H1 (cell line): Measurements from ENCODE around the gene B3GALT5. TPM values are rescaled to one million over a fixed set of nuclear protein-coding genes. Genes with fewer than 3 reads are reported as not detected.

Source experiments
- CTCF ChIA-PET: fragments of 300-600 bp; sonication (Branson Sonifier 250); formaldehyde crosslinking; loops from one replicate; lab custom pipeline; 2021; ENCODE audit not compliant: partially characterized antibody; lab: Charles Lee
- POLR2A ChIA-PET: fragments of 300-600 bp; sonication (Branson Sonifier 250); formaldehyde crosslinking; loops from one replicate; lab custom pipeline; 2021; ENCODE audit warnings: inconsistent platforms; ENCODE audit not compliant: partially characterized antibody; lab: Charles Lee
- DNase-seq, 2 experiments: peaks; one replicate each; pipeline versions ENCODE4 v3.0.0 to v3.0.0-alpha.2; 2010 to 2022; ENCODE audit warnings: low spot score in 2 of 2, low read depth in 1 of 2, mixed read lengths in 1 of 2
- FAIRE-seq: peaks from 2 replicates; lab custom pipeline; 2011; peaks lifted over from hg19 to GRCh38; lab: Jason Lieb, UNC
- H2AFZ ChIP-seq: 2 replicates; pipeline ENCODE4 v1.8.1; 2012; ENCODE audit warnings: low read length, inconsistent platforms
- H2AK5ac ChIP-seq: 2 replicates; pipeline ENCODE4 v1.6.1; 2013; ENCODE audit warnings: low read depth, low read length
- H2BK120ac ChIP-seq: replicated peaks from 2 replicates; pipeline ENCODE3; 2013; ENCODE audit warnings: low read depth, low read length, inconsistent platforms
- H2BK12ac ChIP-seq: 2 replicates; pipeline ENCODE4 v1.6.1; 2013; ENCODE audit warnings: low read depth, low read length
- H2BK15ac ChIP-seq: 2 replicates; pipeline ENCODE4 v1.6.1; 2013; ENCODE audit warnings: low read length
- H2BK20ac ChIP-seq: 2 replicates; pipeline ENCODE4 v1.6.1; 2013; ENCODE audit warnings: low read length
- H2BK5ac ChIP-seq: 2 replicates; pipeline ENCODE4 v1.6.1; 2013; ENCODE audit warnings: low read depth, low read length
- H3K14ac ChIP-seq: 2 replicates; pipeline ENCODE4 v1.6.1; 2013; ENCODE audit warnings: inconsistent platforms; ENCODE audit not compliant: insufficient read length
- H3K18ac ChIP-seq: 2 replicates; pipeline ENCODE4 v1.6.1; 2013; ENCODE audit warnings: low read length; ENCODE audit errors: extremely low read depth
- H3K23ac ChIP-seq: 2 replicates; pipeline ENCODE4 v1.6.1; 2013; ENCODE audit warnings: inconsistent platforms; ENCODE audit not compliant: insufficient read length
- H3K23me2 ChIP-seq: 2 replicates; pipeline ENCODE4 v1.6.1; 2013; ENCODE audit warnings: low read depth, low read length
- H3K27ac ChIP-seq: 2 replicates; pipeline ENCODE4 v1.6.1; 2011; ENCODE audit warnings: low read depth, low read length, inconsistent platforms
- H3K27me3 ChIP-seq, 4 experiments: replicated peaks in 1 of 4; 1 replicate in 1 of 4; 2 replicates in 3 of 4; pipeline versions ENCODE4 v1.6.1 to v1.8.1; 2011 to 2013; ENCODE audit warnings: low read length in 3 of 4, mild to moderate bottlenecking in 3 of 4, inconsistent platforms in 2 of 4, mixed read lengths in 2 of 4, moderate library complexity in 1 of 4; ENCODE audit not compliant: control insufficient read depth in 3 of 4, insufficient read depth in 3 of 4; ENCODE audit errors: extremely low read depth in 1 of 4
- H3K36me3 ChIP-seq, 4 experiments: 2 replicates each; pipeline versions ENCODE4 v1.6.1 to v1.8.1; 2011 to 2013; ENCODE audit warnings: mild to moderate bottlenecking in 4 of 4, low read length in 3 of 4, moderate library complexity in 2 of 4, control low read depth in 1 of 4, inconsistent platforms in 1 of 4; ENCODE audit not compliant: insufficient read depth in 4 of 4, control insufficient read depth in 2 of 4
- H3K4ac ChIP-seq: replicated peaks from 2 replicates; pipeline ENCODE3; 2013; ENCODE audit warnings: low read length, low read depth, mixed read lengths, inconsistent platforms; ENCODE audit not compliant: insufficient read length
- H3K4me1 ChIP-seq, 4 experiments: replicated peaks in 1 of 4; 1 replicate in 1 of 4; 2 replicates in 3 of 4; pipeline versions ENCODE4 v1.6.1 to v1.8.1; 2011 to 2013; ENCODE audit warnings: low read length in 3 of 4, inconsistent platforms in 2 of 4, mixed read lengths in 1 of 4; ENCODE audit not compliant: insufficient read depth in 4 of 4, control insufficient read depth in 3 of 4
- H3K4me2 ChIP-seq, 2 experiments: 2 replicates each; pipeline versions ENCODE4 v1.6.1 to v1.8.1; 2011 to 2013; ENCODE audit warnings: low read depth in 2 of 2, low read length in 2 of 2, control low read depth in 1 of 2, inconsistent platforms in 1 of 2, mild to moderate bottlenecking in 1 of 2; ENCODE audit not compliant: insufficient read depth in 1 of 2
- H3K4me3 ChIP-seq, 4 experiments: fragments of 200-600, 300-600 bp in 1 of 4; sonication (generic), shearing (Covaris generic), sonication (Bioruptor Twin) in 1 of 4; 2 replicates each; pipeline versions ENCODE4 v1.5.1 to v1.8.1; 2011 to 2016; ENCODE audit warnings: low read length in 4 of 4, low read depth in 3 of 4, control low read depth in 2 of 4, inconsistent platforms in 2 of 4, mild to moderate bottlenecking in 2 of 4, mixed read lengths in 1 of 4, moderate library complexity in 1 of 4; ENCODE audit not compliant: insufficient read depth in 2 of 4; ENCODE audit errors: extremely low read depth in 1 of 4
- H3K56ac ChIP-seq: replicated peaks from 2 replicates; pipeline ENCODE3; 2013; ENCODE audit warnings: low read depth, mild to moderate bottlenecking, mixed read lengths, low read length, inconsistent platforms; ENCODE audit not compliant: insufficient read length
- H3K79me1 ChIP-seq: 2 replicates; pipeline ENCODE4 v1.6.1; 2013; ENCODE audit warnings: low read depth, low read length, control low read depth
- H3K79me2 ChIP-seq, 2 experiments: 2 replicates each; pipeline versions ENCODE4 v1.6.1 to v1.8.1; 2012 to 2013; ENCODE audit warnings: low read length in 2 of 2, mild to moderate bottlenecking in 2 of 2, inconsistent platforms in 1 of 2; ENCODE audit not compliant: insufficient read depth in 2 of 2, control insufficient read depth in 1 of 2
- H3K9ac ChIP-seq, 4 experiments: replicated peaks in 1 of 4; 1 replicate in 1 of 4; 2 replicates in 3 of 4; pipeline versions ENCODE4 v1.6.1 to v1.8.1; 2011 to 2013; ENCODE audit warnings: low read depth in 3 of 4, low read length in 3 of 4, control low read depth in 2 of 4, mild to moderate bottlenecking in 2 of 4, moderate library complexity in 2 of 4, inconsistent platforms in 1 of 4; ENCODE audit errors: extremely low read depth in 1 of 4
- H3K9me3 ChIP-seq, 2 experiments: 2 replicates each; pipeline versions ENCODE4 v1.6.1 to v1.8.1; 2012 to 2013; ENCODE audit warnings: mild to moderate bottlenecking in 2 of 2, moderate library complexity in 2 of 2, control low read depth in 1 of 2, inconsistent platforms in 1 of 2, low read depth in 1 of 2, low read length in 1 of 2, mixed read lengths in 1 of 2; ENCODE audit not compliant: insufficient read depth in 2 of 2
- H4K20me1 ChIP-seq, 2 experiments: replicated peaks in 1 of 2; 2 replicates each; pipeline versions ENCODE3 to v1.8.1; 2011 to 2013; ENCODE audit warnings: inconsistent platforms in 2 of 2, low read length in 2 of 2, mild to moderate bottlenecking in 1 of 2; ENCODE audit not compliant: insufficient read depth in 2 of 2, control insufficient read depth in 1 of 2
- H4K5ac ChIP-seq: 2 replicates; pipeline ENCODE4 v1.6.1; 2013; ENCODE audit warnings: low read length, low read depth, mixed read lengths, inconsistent platforms; ENCODE audit not compliant: insufficient read length
- H4K8ac ChIP-seq: 2 replicates; pipeline ENCODE4 v1.8.0; 2013; ENCODE audit warnings: mild to moderate bottlenecking, moderate library complexity, low read length, inconsistent platforms; ENCODE audit not compliant: insufficient read depth; ENCODE audit errors: extremely low read depth
- H4K91ac ChIP-seq: replicated peaks from 2 replicates; pipeline ENCODE3; 2013; ENCODE audit warnings: low read length, mixed read lengths, inconsistent platforms; ENCODE audit not compliant: insufficient read length
- BCL11A ChIP-seq, 2 experiments: IDR thresholded peaks; one replicate each; pipeline ENCODE4 v1.6.1; 2011; ENCODE audit warnings: low read depth in 2 of 2, low read length in 2 of 2, mild to moderate bottlenecking in 2 of 2
- CTBP2 ChIP-seq: IDR thresholded peaks from 2 replicates; pipeline ENCODE4 v1.7.0; 2011; ENCODE audit warnings: borderline replicate concordance, mild to moderate bottlenecking, moderate library complexity, mixed read lengths, low read length; ENCODE audit not compliant: insufficient read depth, insufficient read length
- HDAC2 ChIP-seq, 2 experiments: fragments of 300-600 bp in 1 of 2; sonication (generic) in 1 of 2; IDR thresholded peaks; 2 replicates each; pipeline ENCODE4 v1.6.1; 2011 to 2012; ENCODE audit warnings: low read depth in 2 of 2, low read length in 2 of 2, mild to moderate bottlenecking in 2 of 2, moderate library complexity in 2 of 2, borderline replicate concordance in 1 of 2, inconsistent platforms in 1 of 2
- RAD21 ChIP-seq, 2 experiments: IDR thresholded peaks in 1 of 2; conservative IDR thresholded peaks in 1 of 2; 2 replicates each; pipeline ENCODE4 v1.6.1; 2011; ENCODE audit warnings: low read depth in 2 of 2, low read length in 2 of 2, improper control_type of control experiment in 1 of 2, inconsistent platforms in 1 of 2, mild to moderate bottlenecking in 1 of 2, moderate library complexity in 1 of 2
- RBBP5 ChIP-seq: IDR thresholded peaks from 2 replicates; pipeline ENCODE4 v1.7.1; 2012; ENCODE audit warnings: low read depth, mild to moderate bottlenecking, inconsistent platforms, low read length, moderate library complexity, borderline replicate concordance
- RNF2 ChIP-seq: fragments of 200-900, 300-1000 bp; sonication (generic); IDR thresholded peaks from 2 replicates; pipeline ENCODE4 v1.7.1; 2016; ENCODE audit warnings: borderline replicate concordance, low read depth, mild to moderate bottlenecking, antibody characterized with exemption, low read length; ENCODE audit not compliant: poor library complexity, severe bottlenecking; ENCODE audit errors: missing control alignments
- SIRT6 ChIP-seq: IDR thresholded peaks from one replicate; pipeline ENCODE4 v1.7.1; 2012; ENCODE audit warnings: low read length, inconsistent platforms
- SIX5 ChIP-seq: IDR thresholded peaks from 2 replicates; pipeline ENCODE4 v1.6.1; 2011; ENCODE audit warnings: mild to moderate bottlenecking, low read depth, low read length
- SP4 ChIP-seq: IDR thresholded peaks from 2 replicates; pipeline ENCODE4 v1.6.1; 2012; ENCODE audit warnings: low read length, inconsistent platforms
- WGBS, 2 experiments: shearing (Covaris generic) in 1 of 2; methylation state at CpG; one replicate each; pipeline versions ENCODE4 v1.1.6 to v1.1.7; 2013 to 2015; ENCODE audit warnings: low lambda C conversion rate in 2 of 2, mixed read lengths in 2 of 2, inconsistent platforms in 1 of 2, low coverage in 1 of 2, missing lambda C conversion rate in 1 of 2; ENCODE audit not compliant: insufficient replicate concordance in 2 of 2, insufficient coverage in 1 of 2, insufficient read length in 1 of 2; ENCODE audit errors: extremely low coverage in 1 of 2, missing lambda C conversion rate in 1 of 2; 5-methylcytosine and 5-hydroxymethylcytosine counted together
- polyA plus RNA-seq, 7 experiments: library from polyadenylated mRNA; depleted of rRNA in 3 of 7; stranded (reverse) in 5 of 7; unstranded in 2 of 7; fragments of >200 nt in 5 of 7; fragments of 200-250 nt in 2 of 7; gene quantifications; 1 replicate in 5 of 7; 2 replicates in 1 of 7; 4 replicates in 1 of 7; pipeline versions ENCODE4 v1.2.1 to v1.2.3, GENCODE V29; 2011 to 2013; ENCODE audit warnings: missing spikeins in 2 of 7, mixed read lengths in 2 of 7
- total RNA-seq: library from RNA; stranded (reverse); fragmentation: NEBNext Ultra II Directional; extraction: Animal tissue kit (Norgen Biotek cat#: 25700); gene quantifications from 2 replicates; pipeline ENCODE4 v1.2.1, GENCODE V29; 2021

The B3GALT5 gene
- total and polyA plus RNA-seq, 2 of the 8 experiments (the other 6 are each of a cell fraction or from before 2014, with no cell fraction given) = 11.9 to 25.1 TPM

DNA sequence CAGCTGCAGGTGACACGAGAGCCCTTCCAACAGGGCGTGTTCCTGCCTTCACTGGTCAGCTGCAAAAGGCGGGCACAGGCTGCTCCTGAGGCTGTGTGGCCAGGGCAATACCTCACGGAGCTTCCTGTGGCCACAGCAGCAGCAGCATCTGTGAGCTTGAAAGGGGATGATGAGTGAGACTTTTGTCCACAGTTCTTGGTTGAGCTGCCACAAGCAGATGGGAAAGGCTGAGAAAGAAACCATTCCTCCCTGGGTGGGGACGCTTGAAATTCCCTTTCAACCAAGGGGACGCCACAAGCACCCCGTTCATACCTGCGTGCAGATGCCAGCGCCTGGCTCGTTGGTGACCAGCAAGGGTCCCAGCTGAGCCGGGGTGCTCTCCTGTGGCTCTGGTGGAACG is 37.6 kb downstream of the B3GALT5 start:
- DNase-seq (no peak), FAIRE-seq (no peak)
- Histone ChIP-seq H2BK15ac (no peak overlapping the region), H3K79me1 (peaks cover 3% of the 10 kb centered on the region; the same call in 1 of the 2 replicates), H2BK12ac (no peak overlapping the region; the same call in 1 of the 2 replicates), H3K4ac (no peak overlapping the region), H3K9me3 (no peaks in the 10 kb centered on the region), H3K4me3 (no peak overlapping the region), H4K91ac (no peak overlapping the region), H3K4me1 (no peaks in the 10 kb centered on the region; a peak in 1 of 7 replicates), H3K27me3 (no peaks in the 10 kb centered on the region; a peak in 1 of 7 replicates), H4K8ac (peak overlapping the region; percentile 45; the same call in 1 of the 2 replicates), H3K36me3 (peaks cover 15 to 77% (median 32%) of the 10 kb centered on the region in 4 experiments), H3K23me2 (no peaks in the 10 kb centered on the region), H2AK5ac (no peak overlapping the region), H3K18ac (no peak overlapping the region), H2BK20ac (no peak overlapping the region), H3K23ac (no peak overlapping the region), H3K4me2 (no peak overlapping the region), H4K5ac (no peak overlapping the region), H3K27ac (no peak overlapping the region), H3K9ac (no peak overlapping the region), H3K56ac (no peak overlapping the region), H3K14ac (no peak overlapping the region), H4K20me1 (no peaks in the 10 kb centered on the region), H2BK120ac (no peak overlapping the region), H2AFZ (no peak overlapping the region), H2BK5ac (no peak overlapping the region; the same call in 1 of the 2 replicates), H3K79me2 (peaks cover 0 to 45% of the 10 kb centered on the region in 2 experiments; a peak in 2 of 4 replicates)
- ChIA-PET POLR2A (no interaction called here), CTCF (no interaction called here)
- no peak for TF ChIP-seq RBBP5
- no peak for TF ChIP-seq RNF2
- TF ChIP-seq CTBP2 = no peak
- TF ChIP-seq RAD21 (IDR thresholded peaks at IDR 0.05 in 1 of 2, conservative IDR thresholded peaks at IDR 0.05 in 1 of 2; ENCODE audit: low read depth in 2 of 2, low read length in 2 of 2) = no peak
- TF ChIP-seq HDAC2 (IDR thresholded peaks at IDR 0.05; ENCODE audit: borderline replicate concordance in 1 of 2, low read depth in 2 of 2, low read length in 2 of 2) = no peak
- no peak for TF ChIP-seq SP4
- no peak for TF ChIP-seq SIRT6
- TF ChIP-seq SIX5 = no peak
- TF ChIP-seq BCL11A (IDR thresholded peaks at IDR 0.05; ENCODE audit: low read depth in 2 of 2, low read length in 2 of 2) = no peak
- WGBS, 2 experiments = 89% methylated on average over 12 of the region's 12 CpGs; no CpG with 5 or more reads in 1 of the 2 experiments
